Activated naive CD4-positive, alpha-beta T cell treated with anti-CD3 and anti-CD28 coated beads, Interleukin-2, amount 10 ng/mL, durations not matched to agents 7 days and 5 days (primary cell): ENCODE measurements around the gene STARD7.

ENCODE experiments used
- CTCF ChIA-PET: fragments of 350-600 bp; sonication (Branson Sonifier 250); formaldehyde crosslinking; loops from one replicate; lab custom pipeline; 2021; ENCODE audit warnings: antibody characterized with exemption; lab: Charles Lee
- DNase-seq: peaks from one replicate; pipeline ENCODE4 v3.0.0-alpha.2; 2020
- H3K27ac Mint-ChIP-seq: one replicate; pipeline ENCODE4 v1.8.0; 2021; ENCODE audit warnings: mild to moderate bottlenecking, moderate library complexity, mixed read lengths
- H3K27me3 Mint-ChIP-seq: one replicate; pipeline ENCODE4 v1.8.0; 2021; ENCODE audit warnings: mild to moderate bottlenecking, mixed read lengths
- H3K36me3 Mint-ChIP-seq: one replicate; pipeline ENCODE4 v1.8.0; 2021; ENCODE audit warnings: mixed read lengths
- H3K4me1 Mint-ChIP-seq: one replicate; pipeline ENCODE4 v1.8.0; 2021; ENCODE audit warnings: mixed read lengths
- H3K4me3 Mint-ChIP-seq: one replicate; pipeline ENCODE4 v1.8.0; 2021; ENCODE audit warnings: mild to moderate bottlenecking, moderate library complexity, mixed read lengths
- H3K9me3 Mint-ChIP-seq: one replicate; pipeline ENCODE4 v1.8.0; 2021; ENCODE audit warnings: mixed read lengths

Gene STARD7

GRCh38 chr2:96150791-96151594, 57.6 kb downstream of the STARD7 start:
- Mint-ChIP-seq H3K27me3 (no peaks in the 10 kb centered on the region), H3K27ac (no peak overlapping the region), H3K9me3 (no peaks in the 10 kb centered on the region), H3K4me3 (no peak overlapping the region), H3K36me3 (no peaks in the 10 kb centered on the region), H3K4me1 (peaks cover 67% of the 10 kb centered on the region)
- DNase-seq: no peak
- CTCF ChIA-PET: interaction anchor here (2.8 kb wide), 1 partner anchor 13 kb away, joined by 7 read pairs; the partner anchor contains the start of gene ASTL

- no peak overlapping the region for H3K27ac Mint-ChIP-seq
- peaks cover 66% of the 10 kb centered on the region for H3K4me1 Mint-ChIP-seq
Observed at GRCh38 chr2:96150007-96150640, 58.5 kb downstream of the STARD7 start.

DNA sequence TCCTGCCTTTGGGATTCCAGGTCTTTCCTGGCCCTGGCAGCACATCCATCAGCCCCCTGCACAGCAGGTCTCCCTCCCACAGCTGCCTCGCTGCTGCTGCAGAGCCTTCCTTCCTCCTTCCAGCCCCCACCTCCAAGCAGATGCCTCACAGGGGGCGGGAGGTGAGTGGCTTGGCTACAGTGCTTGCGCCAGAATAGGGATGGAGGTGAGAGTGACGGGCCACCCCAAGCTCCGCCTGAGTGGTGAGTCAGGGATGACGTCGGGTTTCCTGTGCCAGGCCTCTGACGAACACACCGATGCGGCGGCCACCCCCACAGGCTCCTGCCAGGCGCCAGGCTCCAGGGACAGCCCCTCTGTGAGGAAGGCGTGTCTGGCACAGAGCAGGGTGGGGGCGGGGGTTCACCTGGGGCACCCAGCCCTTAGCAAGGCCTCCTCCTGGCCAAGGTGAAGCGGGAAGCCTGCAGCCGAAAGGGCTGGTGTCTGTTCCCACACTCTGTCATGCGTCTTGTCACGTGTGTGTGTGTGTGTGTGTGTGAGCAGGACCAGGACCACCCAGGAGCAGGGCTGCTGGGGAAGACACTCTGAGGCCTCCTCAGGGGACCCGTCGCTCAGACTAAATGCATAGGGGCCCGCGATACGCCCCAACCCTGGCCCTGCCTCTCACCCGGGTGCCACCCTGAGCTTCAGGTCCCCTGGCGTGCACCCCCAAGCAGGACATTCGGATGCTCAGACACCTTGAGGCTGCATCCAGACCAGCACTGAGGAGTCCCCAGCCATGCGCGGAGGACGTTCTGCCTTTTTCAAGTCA, 60.0 kb downstream of the STARD7 start:
- H3K36me3 Mint-ChIP-seq: peaks cover 6% of the 10 kb centered on the region
- H3K27ac Mint-ChIP-seq: peak overlapping the region; percentile 98
- H3K4me1 Mint-ChIP-seq: peaks cover 77% of the 10 kb centered on the region
- peak overlapping the region; percentile 55 for H3K4me3 Mint-ChIP-seq
- CTCF ChIA-PET: interaction anchor here (0.6 to 18.7 kb wide), 5 partner anchors 10 to 125 kb away, joined by 3 to 507 read pairs (median 8); partner anchors contain the start of gene ASTL
- no peaks in the 10 kb centered on the region for H3K27me3 Mint-ChIP-seq
- H3K9me3 Mint-ChIP-seq: no peaks in the 10 kb centered on the region
- peak; percentile 96 for DNase-seq

More at GRCh38 chr2:96150007-96150640, 58.5 kb downstream of the STARD7 start:
- Mint-ChIP-seq H3K9me3 (no peaks in the 10 kb centered on the region), H3K27me3 (no peaks in the 10 kb centered on the region), H3K36me3 (no peaks in the 10 kb centered on the region), H3K4me3 (no peak overlapping the region)
- DNase-seq: no peak
- CTCF ChIA-PET: interaction anchor here (2.8 kb wide), 1 partner anchor 12 kb away, joined by 7 read pairs; the partner anchor contains the start of gene ASTL

DNA sequence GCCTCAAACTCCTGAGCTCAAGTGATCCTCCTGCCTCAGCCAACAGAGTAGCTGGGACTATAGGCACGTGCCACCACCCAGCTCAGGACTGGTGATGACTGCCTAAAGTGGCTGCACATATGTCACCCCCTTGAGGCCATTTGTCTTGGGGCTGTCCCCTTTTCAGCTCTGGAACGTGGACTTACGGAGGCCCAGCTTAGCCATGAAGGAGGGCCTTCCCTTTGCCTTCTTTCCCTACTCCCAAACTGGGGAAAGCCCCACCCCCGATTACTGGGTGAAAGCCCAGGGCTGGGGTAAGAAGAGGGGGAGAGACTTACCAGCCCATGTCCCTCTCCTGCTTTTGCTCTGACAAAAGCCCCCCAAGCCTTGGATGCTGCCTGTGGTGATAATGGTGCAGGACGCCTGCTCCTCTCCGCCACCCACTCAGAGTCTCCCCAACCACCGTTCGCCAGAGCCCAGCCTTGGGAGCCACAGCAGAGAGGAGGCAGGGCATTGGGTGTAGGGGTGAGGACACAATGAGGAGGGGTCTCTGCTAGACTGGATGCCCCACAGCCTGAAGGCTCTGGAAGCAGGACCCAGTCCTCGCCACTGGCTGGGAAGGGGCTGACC, 60.9 kb downstream of the STARD7 start:
- CTCF ChIA-PET: interaction anchor here (1.5 to 18.7 kb wide), 5 partner anchors 9 to 155 kb away, joined by 6 to 507 read pairs (median 8); partner anchors contain the start of gene ASTL
- peak; percentile 25 for DNase-seq
- Mint-ChIP-seq H3K4me1 (peaks cover 80% of the 10 kb centered on the region), H3K9me3 (no peaks in the 10 kb centered on the region), H3K27ac (peak overlapping the region; percentile 98), H3K4me3 (peak overlapping the region; percentile 55), H3K27me3 (no peaks in the 10 kb centered on the region), H3K36me3 (peaks cover 8% of the 10 kb centered on the region)

DNA sequence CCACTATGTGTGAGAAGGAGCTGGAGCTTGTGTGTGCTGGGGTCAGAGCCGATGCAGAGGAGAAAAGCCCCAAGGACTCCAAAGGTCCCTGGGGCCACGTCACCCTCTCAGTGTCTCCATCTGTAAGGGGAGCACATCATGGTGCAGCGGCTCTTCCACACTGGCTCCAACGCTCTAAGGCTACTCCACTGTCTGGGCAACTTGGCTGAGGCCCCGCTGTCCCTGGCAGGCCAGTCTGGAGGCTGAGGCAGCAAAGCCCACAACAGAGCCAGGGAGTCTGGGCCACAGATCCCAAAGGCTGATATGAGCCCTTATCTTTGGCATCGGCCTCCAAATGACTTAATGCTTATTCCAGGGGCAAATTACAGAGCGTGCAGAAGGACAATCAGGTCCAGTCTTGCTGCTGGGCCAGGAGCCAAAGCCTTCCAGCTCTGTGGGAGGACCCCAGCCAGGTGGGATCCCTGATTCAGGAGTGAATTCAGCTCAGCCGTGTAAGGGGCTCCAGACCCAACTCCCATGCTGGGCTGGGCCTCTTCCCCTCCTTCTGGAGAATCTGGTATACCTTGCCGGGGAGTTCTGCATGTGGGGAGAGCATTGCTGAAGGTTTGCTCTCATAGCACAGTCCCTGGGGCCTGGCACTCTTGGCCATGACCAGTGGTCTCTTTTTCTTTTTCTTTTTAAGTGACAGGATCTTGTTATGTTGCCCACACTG, 61.6 kb downstream of the STARD7 start:
- CTCF ChIA-PET: interaction anchor here (1.0 to 18.7 kb wide), 6 partner anchors 8 to 154 kb away, joined by 3 to 507 read pairs (median 8); partner anchors contain the start of gene ASTL
- Mint-ChIP-seq H3K4me3 (peak overlapping the region; percentile 67), H3K4me1 (peaks cover 82% of the 10 kb centered on the region), H3K36me3 (peaks cover 11% of the 10 kb centered on the region), H3K9me3 (no peaks in the 10 kb centered on the region), H3K27me3 (no peaks in the 10 kb centered on the region), H3K27ac (peak overlapping the region; percentile 98)
- DNase-seq: no peak

DNA sequence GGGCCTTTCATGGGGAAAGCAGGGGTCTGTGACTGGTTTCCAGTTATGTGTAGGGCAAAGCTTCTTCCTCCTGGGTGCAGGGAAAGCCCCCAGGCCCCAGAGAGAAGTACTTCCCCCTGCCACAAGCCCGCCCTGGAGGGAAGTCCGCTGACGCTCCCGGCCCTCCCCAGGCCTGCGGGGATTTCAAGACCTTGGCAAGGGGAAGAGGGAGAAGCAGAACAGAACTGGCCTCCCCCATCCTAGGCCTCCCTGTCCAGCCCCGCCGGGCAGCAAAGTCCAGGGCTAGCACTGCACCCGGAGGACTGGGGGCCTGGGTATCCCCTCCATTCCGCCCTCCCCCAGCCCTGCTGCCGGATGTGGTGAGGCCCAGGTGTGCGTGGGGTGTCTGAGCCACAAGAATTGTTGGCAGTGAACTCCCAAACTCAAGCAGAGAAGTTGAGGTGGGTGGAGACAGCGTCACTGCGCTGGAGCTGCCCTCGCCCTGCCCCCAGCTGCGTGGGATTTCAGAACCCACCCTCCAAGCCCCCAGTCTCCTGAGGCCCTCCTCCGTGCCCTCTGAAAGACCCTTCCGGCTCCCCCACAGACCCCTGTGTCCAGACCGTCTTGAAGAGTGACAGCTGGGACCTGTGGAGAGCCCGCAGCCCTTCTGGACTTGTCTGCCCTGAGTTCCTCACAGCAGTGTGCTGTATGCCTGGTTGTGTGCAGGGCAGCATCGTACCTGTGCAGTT, 62.3 kb downstream of the STARD7 start:
- no peaks in the 10 kb centered on the region for H3K27me3 Mint-ChIP-seq
- peak overlapping the region; percentile 67 for H3K4me3 Mint-ChIP-seq
- peaks cover 12% of the 10 kb centered on the region for H3K36me3 Mint-ChIP-seq
- CTCF ChIA-PET: interaction anchor here (1.0 to 18.7 kb wide), 6 partner anchors 8 to 154 kb away, joined by 3 to 507 read pairs (median 8); partner anchors contain the start of gene ASTL
- H3K4me1 Mint-ChIP-seq: peaks cover 77% of the 10 kb centered on the region
- DNase-seq: peak; percentile 91
- no peaks in the 10 kb centered on the region for H3K9me3 Mint-ChIP-seq
- peak overlapping the region; percentile 98 for H3K27ac Mint-ChIP-seq

- CTCF ChIA-PET: interaction anchor here (1.0 to 18.7 kb wide), 4 partner anchors 10 to 153 kb away, joined by 3 to 507 read pairs (median 13); no protein-coding TSS in a partner anchor
- H3K27me3 Mint-ChIP-seq: no peaks in the 10 kb centered on the region
- no peaks in the 10 kb centered on the region for H3K9me3 Mint-ChIP-seq
- H3K27ac Mint-ChIP-seq: peak overlapping the region; percentile 98
- DNase-seq: no peak
- peaks cover 74% of the 10 kb centered on the region for H3K4me1 Mint-ChIP-seq
- peaks cover 12% of the 10 kb centered on the region for H3K36me3 Mint-ChIP-seq
- H3K4me3 Mint-ChIP-seq: peak overlapping the region; percentile 67
Observed at GRCh38 chr2:96145848-96146152, 62.8 kb downstream of the STARD7 start.

GRCh38 chr2:96145036-96145847, 63.4 kb downstream of the STARD7 start, which contains the start of gene DUSP2:
Gene DUSP2 (minus strand): TSS chr2:96145440. CDS start chr2:96145354, 86 bp downstream.
- Mint-ChIP-seq H3K4me3 (peak within 1 kb of the TSS; percentile 92), H3K4me1 (peaks cover 69% of the 10 kb centered on the region), H3K9me3 (no peaks in the 10 kb centered on the region), H3K27ac (peak within 1 kb of the TSS; percentile 98), H3K36me3 (peaks cover 12% of the 10 kb centered on the region), H3K27me3 (no peaks in the 10 kb centered on the region)
- peak; percentile 91 for DNase-seq
- CTCF ChIA-PET: interaction anchor here (1.0 to 18.7 kb wide), 3 partner anchors 11 to 29 kb away, joined by 3 to 507 read pairs (median 18); no protein-coding TSS in a partner anchor

- Mint-ChIP-seq H3K27ac (peak overlapping the region; percentile 93), H3K9me3 (no peaks in the 10 kb centered on the region), H3K27me3 (no peaks in the 10 kb centered on the region), H3K4me1 (peaks cover 68% of the 10 kb centered on the region), H3K4me3 (peak overlapping the region; percentile 92), H3K36me3 (peaks cover 12% of the 10 kb centered on the region)
- DNase-seq: peak; percentile 59
- CTCF ChIA-PET: interaction anchor here (0.8 to 18.7 kb wide), 6 partner anchors 14 to 122 kb away, joined by 3 to 507 read pairs (median 12); no protein-coding TSS in a partner anchor
Observed at GRCh38 chr2:96144481-96145035, 64.1 kb downstream of the STARD7 start.

GRCh38 chr2:96143848-96144480, 64.7 kb downstream of the STARD7 start:
- Mint-ChIP-seq H3K4me3 (peak overlapping the region; percentile 92), H3K27ac (peak overlapping the region; percentile 93), H3K36me3 (peaks cover 12% of the 10 kb centered on the region), H3K27me3 (no peaks in the 10 kb centered on the region), H3K9me3 (no peaks in the 10 kb centered on the region), H3K4me1 (peaks cover 64% of the 10 kb centered on the region)
- DNase-seq: peak; percentile 59
- CTCF ChIA-PET: interaction anchor here (0.8 to 18.7 kb wide), 8 partner anchors 14 to 152 kb away, joined by 3 to 507 read pairs (median 6); partner anchors contain the start of gene ADRA2B
